GM18858 (cell line): ENCODE results near the gene ADAMTSL3.
"Not testable (repeated sequence)": the region's sequence is repeated elsewhere in the genome, so short reads cannot be mapped to it uniquely, and the experiment has no call there.

ENCODE experiments used
- ATAC-seq: cut with Tn5 transposase; IDR thresholded peaks from one replicate; pipeline ENCODE4 v1.9.1; 2021; ENCODE audit not compliant: unreplicated experiment

Gene ADAMTSL3

DNA sequence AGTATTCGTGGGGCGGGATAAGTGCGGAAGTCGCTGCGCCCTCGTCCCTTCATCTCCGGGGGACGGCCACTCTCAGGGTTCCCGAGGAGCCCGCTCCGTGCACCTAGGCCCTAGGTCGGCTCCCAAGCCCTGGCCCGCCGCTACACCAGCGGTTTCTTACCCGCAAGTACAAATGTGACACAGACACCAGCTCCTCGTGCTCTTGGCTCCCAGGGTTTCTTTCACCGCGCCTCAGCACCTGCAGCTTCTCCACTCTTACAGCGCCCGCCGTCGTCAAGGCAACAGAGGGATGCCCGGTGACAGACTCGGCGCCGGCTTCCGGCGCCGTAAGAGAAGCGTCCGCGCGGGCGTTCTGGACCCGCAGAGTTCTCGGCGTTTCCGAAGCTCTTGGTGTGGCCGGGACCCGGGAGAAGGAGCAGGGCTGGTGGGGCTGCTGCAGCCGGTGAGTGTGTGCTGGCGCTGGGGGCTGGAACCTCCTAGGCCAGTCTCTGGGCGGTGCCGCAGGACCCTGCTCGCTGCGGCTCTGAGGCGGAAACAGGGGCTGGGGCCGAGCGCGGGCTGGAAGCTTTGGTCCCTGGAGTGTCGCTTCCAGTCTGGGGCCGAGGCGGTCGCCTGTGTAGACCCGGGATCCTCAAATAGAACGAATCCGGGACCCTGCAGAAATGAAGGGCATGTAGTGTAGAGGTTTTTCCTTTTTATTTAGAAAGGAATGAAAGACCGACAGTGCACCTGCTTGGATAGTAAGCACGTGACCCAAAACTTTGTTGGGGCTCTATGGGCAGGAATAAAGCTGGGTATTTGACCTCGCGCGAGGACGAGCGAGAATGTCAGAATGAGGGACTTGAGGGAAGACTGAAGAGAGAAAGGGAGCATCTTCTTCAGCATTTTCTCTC, 426.2 kb downstream of the ADAMTSL3 start:
- ATAC-seq: peak; percentile 46

DNA sequence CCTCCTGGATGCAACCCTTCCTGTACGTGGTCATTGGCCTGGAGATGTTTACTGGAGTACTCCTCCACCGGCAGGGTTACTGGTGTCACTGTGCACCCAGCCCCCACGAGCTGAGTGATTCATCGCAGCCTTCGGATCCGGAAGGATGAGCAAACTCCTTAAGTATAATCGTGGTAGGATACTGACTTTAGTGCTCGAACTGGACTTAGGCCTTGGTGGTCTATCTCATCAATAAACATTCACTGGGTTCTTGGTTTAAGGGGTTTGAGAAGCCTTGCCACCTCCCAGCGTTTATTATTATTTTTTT, 426.8 kb downstream of the ADAMTSL3 start:
- ATAC-seq: not testable (repeated sequence)

- no peak for ATAC-seq
Measured at GRCh38 chr15:84081391-84082168, 427.7 kb downstream of the ADAMTSL3 start.

- no peak for ATAC-seq
Measured at GRCh38 chr15:84082739-84083138, 428.8 kb downstream of the ADAMTSL3 start.

- ATAC-seq: not testable (repeated sequence)
Measured at GRCh38 chr15:84086071-84086470, 432.1 kb downstream of the ADAMTSL3 start.
